ENCODE measurements around the gene PKHD1. TPM values are rescaled to one million over a fixed set of nuclear protein-coding genes. Genes with fewer than 3 reads are reported as not detected.

Gene PKHD1
- polyA plus RNA-seq, 1 of the 3 experiments (the other 2 are of a cell fraction) = not detected

- no peak for DNase-seq
- Histone ChIP-seq H2AFZ (ENCODE audit: low read depth) (no peak overlapping the region), H3K9ac (no peak overlapping the region), H3K79me2 (ENCODE audit: insufficient read depth) (no peaks in the 10 kb centered on the region), H3K4me1 (ENCODE audit: control insufficient read depth in 1 of 2, insufficient read depth in 2 of 2, low read depth in 1 of 2, low read length in 1 of 2) (no peaks in the 10 kb centered on the region; a peak in 1 of 4 replicates), H4K20me1 (ENCODE audit: insufficient read depth) (no peaks in the 10 kb centered on the region), H3K4me2 (no peak overlapping the region), H3K27me3 (ENCODE audit: insufficient read depth) (no peaks in the 10 kb centered on the region), H3F3A (replicated peaks; ENCODE audit: insufficient read depth) (no peaks in the 10 kb centered on the region), H3K4me3 (ENCODE audit: low read depth in 2 of 2, low read length in 1 of 2) (no peak overlapping the region), H3K9me3 (no peaks in the 10 kb centered on the region), H3K9me2 (no peaks in the 10 kb centered on the region), H3K27ac (ENCODE audit: low read depth in 2 of 2, low read length in 1 of 2) (no peak overlapping the region), H3K36me3 (replicated peaks in 1 of 2; ENCODE audit: control insufficient read depth in 1 of 2, insufficient read depth in 2 of 2, low read length in 1 of 2) (no peaks in the 10 kb centered on the region)
- ChIA-PET POLR2A (no interaction called here), CTCF (interaction anchor here (0.6 to 1.5 kb wide), 2 partner anchors 30 to 327 kb away, joined by 3 read pairs; no protein-coding TSS in a partner anchor)
- TF ChIP-seq TCF12 (IDR thresholded peaks at IDR 0.05) = no peak
- TF ChIP-seq GABPA (IDR thresholded peaks at IDR 0.05; ENCODE audit: low read depth) = no peak
- TF ChIP-seq EZH2phosphoT487 (IDR thresholded peaks at IDR 0.05; ENCODE audit: borderline replicate concordance, low read depth) = no peak
- TF ChIP-seq, protein P1, sequence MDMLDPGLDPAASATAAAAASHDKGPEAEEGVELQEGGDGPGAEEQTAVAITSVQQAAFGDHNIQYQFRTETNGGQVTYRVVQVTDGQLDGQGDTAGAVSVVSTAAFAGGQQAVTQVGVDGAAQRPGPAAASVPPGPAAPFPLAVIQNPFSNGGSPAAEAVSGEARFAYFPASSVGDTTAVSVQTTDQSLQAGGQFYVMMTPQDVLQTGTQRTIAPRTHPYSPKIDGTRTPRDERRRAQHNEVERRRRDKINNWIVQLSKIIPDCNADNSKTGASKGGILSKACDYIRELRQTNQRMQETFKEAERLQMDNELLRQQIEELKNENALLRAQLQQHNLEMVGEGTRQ (IDR thresholded peaks at IDR 0.05; ENCODE audit: borderline replicate concordance, low read depth, low read length) = no peak
- no peak for TF ChIP-seq MEF2A (IDR thresholded peaks at IDR 0.05; ENCODE audit: borderline replicate concordance, low read depth)
- TF ChIP-seq USF1 (IDR thresholded peaks at IDR 0.05; ENCODE audit: borderline replicate concordance, low read depth) = no peak
- TF ChIP-seq SMC3 (IDR thresholded peaks at IDR 0.05; ENCODE audit: low read depth, low read length) = no peak
- TF ChIP-seq EP300 (IDR thresholded peaks at IDR 0.05; ENCODE audit: borderline replicate concordance in 1 of 2, low read depth in 1 of 2, low read length in 1 of 2) = no peak
- TF ChIP-seq, protein P2, sequence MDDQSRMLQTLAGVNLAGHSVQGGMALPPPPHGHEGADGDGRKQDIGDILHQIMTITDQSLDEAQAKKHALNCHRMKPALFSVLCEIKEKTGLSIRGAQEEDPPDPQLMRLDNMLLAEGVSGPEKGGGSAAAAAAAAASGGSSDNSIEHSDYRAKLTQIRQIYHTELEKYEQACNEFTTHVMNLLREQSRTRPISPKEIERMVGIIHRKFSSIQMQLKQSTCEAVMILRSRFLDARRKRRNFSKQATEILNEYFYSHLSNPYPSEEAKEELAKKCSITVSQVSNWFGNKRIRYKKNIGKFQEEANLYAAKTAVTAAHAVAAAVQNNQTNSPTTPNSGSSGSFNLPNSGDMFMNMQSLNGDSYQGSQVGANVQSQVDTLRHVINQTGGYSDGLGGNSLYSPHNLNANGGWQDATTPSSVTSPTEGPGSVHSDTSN (IDR thresholded peaks at IDR 0.05) = no peak
- TF ChIP-seq MAX (IDR thresholded peaks at IDR 0.05; ENCODE audit: low read depth) = no peak
- no peak for TF ChIP-seq RCOR1 (IDR thresholded peaks at IDR 0.05; ENCODE audit: low read length)
- TF ChIP-seq RFX5 (IDR thresholded peaks at IDR 0.05; ENCODE audit: low read length) = no peak
- TF ChIP-seq TEAD4 (IDR thresholded peaks at IDR 0.05; ENCODE audit: borderline replicate concordance, insufficient read depth) = no peak
- no peak for TF ChIP-seq NFIC (IDR thresholded peaks at IDR 0.05; ENCODE audit: borderline replicate concordance)
- no peak for TF ChIP-seq REST (IDR thresholded peaks at IDR 0.05; ENCODE audit: low read depth, low read length)
- TF ChIP-seq FOXJ3 (CRISPR knock-in tag; IDR thresholded peaks at IDR 0.05) = no peak
- TF ChIP-seq FOSL2 (IDR thresholded peaks at IDR 0.05; ENCODE audit: borderline replicate concordance, low read depth) = no peak
These were observed 439.2 kb downstream of the PKHD1 start for GRCh38 chr6:51648236-51648635.

Measured in SK-N-SH (cell line).